Panc1 (cell line): ENCODE results near the gene DTNB. TPM values are rescaled to one million over a fixed set of nuclear protein-coding genes. Genes with fewer than 3 reads are reported as not detected.

ENCODE experiments used
- ATAC-seq: fragments of 200-7000 bp; cut with Tn5 transposase; 2 replicates; pipeline ENCODE4 v1.9.1; 2020; ENCODE audit warnings: mild to moderate bottlenecking, moderate library complexity
- BruUV-seq: library from RNA; stranded (reverse); fragments of 400-500 nt; replicated peaks from 2 replicates; lab custom pipeline; 2021; lab: Mats Ljungman, UMichigan
- CTCF ChIA-PET: fragments of 300-600 bp; sonication (Branson Sonifier 250); formaldehyde crosslinking; loops from one replicate; lab custom pipeline; 2022; ENCODE audit warnings: antibody characterized with exemption; lab: Charles Lee
- POLR2A ChIA-PET: fragments of 300-600 bp; sonication (Branson Sonifier 250); formaldehyde crosslinking; loops from one replicate; lab custom pipeline; 2022; ENCODE audit warnings: antibody characterized with exemption; lab: Charles Lee
- DNase-seq: peaks from one replicate; pipeline ENCODE4 v3.0.0-alpha.2; 2010; ENCODE audit warnings: low read depth, low spot score
- H3K27ac ChIP-seq: 2 replicates; pipeline ENCODE4 v1.5.1; 2011; ENCODE audit warnings: mild to moderate bottlenecking, low read length, inconsistent platforms
- H3K27me3 ChIP-seq: fragments of 200-500 bp; sonication (Bioruptor generic); 2 replicates; pipeline ENCODE4 v1.6.0; 2014; ENCODE audit warnings: low read length, inconsistent platforms; ENCODE audit not compliant: control insufficient read depth, insufficient read depth
- H3K36me3 ChIP-seq: fragments of 200-500 bp; sonication (Bioruptor generic); 2 replicates; pipeline ENCODE4 v1.5.1; 2014; ENCODE audit warnings: inconsistent platforms, mild to moderate bottlenecking, low read length, moderate library complexity; ENCODE audit not compliant: control insufficient read depth, insufficient read depth
- H3K4me1 ChIP-seq: 2 replicates; pipeline ENCODE4 v1.5.1; 2011; ENCODE audit warnings: inconsistent platforms, mild to moderate bottlenecking, low read length, moderate library complexity; ENCODE audit not compliant: control insufficient read depth, insufficient read depth
- H3K4me3 ChIP-seq, 2 experiments: 2 replicates each; pipeline ENCODE4 v1.5.1; 2011 to 2012; ENCODE audit warnings: low read depth in 2 of 2, low read length in 2 of 2, mild to moderate bottlenecking in 2 of 2, inconsistent platforms in 1 of 2, moderate library complexity in 1 of 2
- H3K9me3 ChIP-seq: fragments of 200-500 bp; sonication (Bioruptor generic); 2 replicates; pipeline ENCODE4 v1.5.1; 2014; ENCODE audit warnings: low read depth, mild to moderate bottlenecking, inconsistent platforms, low read length, moderate library complexity; ENCODE audit not compliant: control insufficient read depth, insufficient read depth
- CTCF ChIP-seq: fragments of 450-650 bp; IDR thresholded peaks from 2 replicates; pipeline ENCODE4 v1.5.1; 2017; ENCODE audit warnings: mild to moderate bottlenecking
- POLR2AphosphoS5 ChIP-seq: IDR thresholded peaks from 2 replicates; pipeline ENCODE4 v1.6.1; 2012; ENCODE audit warnings: mild to moderate bottlenecking, low read depth, low read length, moderate library complexity
- SIN3A ChIP-seq: IDR thresholded peaks from 2 replicates; pipeline ENCODE4 v1.6.1; 2012; ENCODE audit warnings: low read depth, mild to moderate bottlenecking, low read length, moderate library complexity, borderline replicate concordance; ENCODE audit not compliant: insufficient read depth
- TCF7L2 ChIP-seq: IDR thresholded peaks from 2 replicates; pipeline ENCODE4 v1.6.1; 2011; ENCODE audit warnings: mild to moderate bottlenecking, low read depth, low read length, inconsistent platforms
- in situ Hi-C: cut with HindIII; loops from 2 replicates; pipeline ENCODE4 v1.10.0; 2016; ENCODE audit warnings: low sequenced_read_pairs, low pct_unique_long_range_greater_than_20kb
- intact Hi-C: fragments of 100-400 bp; cut with micrococcal nuclease; formaldehyde crosslinking; loops from one replicate; pipeline ENCODE4 v1.10.0; 2022; ENCODE audit not compliant: unreplicated experiment
- total RNA-seq: library from RNA; stranded (reverse); gene quantifications from one replicate; pipeline ENCODE4 v1.2.1, GENCODE V29; 2021; ENCODE audit not compliant: unreplicated experiment
- TF ChIP-seq, protein P1 (sequence below), 2 experiments: IDR thresholded peaks; 2 replicates each; pipeline ENCODE4 v1.6.1; 2011 to 2012; ENCODE audit warnings: low read depth in 2 of 2, control low read depth in 1 of 2, low read length in 1 of 2, mild to moderate bottlenecking in 1 of 2, moderate library complexity in 1 of 2; ENCODE audit not compliant: insufficient read depth in 1 of 2

Gene DTNB
- total RNA-seq, 1 experiment from 2014 or later: 37.8 TPM

DNA sequence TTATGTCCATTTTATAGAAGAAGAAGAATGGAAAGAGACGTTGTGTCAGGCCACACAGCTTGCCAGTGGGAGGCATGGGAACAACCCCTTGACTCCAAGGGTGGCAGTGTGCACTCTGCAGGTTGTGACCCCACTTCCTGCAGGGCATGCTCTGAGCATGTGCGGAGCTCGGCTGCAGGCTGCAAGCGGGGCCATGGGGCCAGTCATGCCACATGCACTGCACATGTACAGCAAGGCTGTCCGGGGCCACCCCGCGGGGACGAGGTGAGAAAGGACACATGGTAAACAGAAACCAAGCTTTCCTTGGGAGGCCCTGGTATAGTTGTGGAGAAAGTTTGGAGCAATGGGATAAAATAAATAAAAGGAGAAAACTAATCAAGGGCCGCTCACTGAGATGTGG is 284.2 kb downstream of the DTNB start:
- H3K36me3 ChIP-seq: no peaks in the 10 kb centered on the region
- intact Hi-C loops (no loop called here), in situ Hi-C loops (no loop called here)
- H3K27me3 ChIP-seq: no peaks in the 10 kb centered on the region
- H3K27ac ChIP-seq: no peak overlapping the region
- no peaks in the 10 kb centered on the region for H3K4me1 ChIP-seq
- no peak overlapping the region for H3K4me3 ChIP-seq
- DNase-seq (no peak), ATAC-seq (no peak)
- ChIA-PET POLR2A (no interaction called here), CTCF (no interaction called here)
- no TSS peak for BruUV-seq
- TF ChIP-seq, protein P1, sequence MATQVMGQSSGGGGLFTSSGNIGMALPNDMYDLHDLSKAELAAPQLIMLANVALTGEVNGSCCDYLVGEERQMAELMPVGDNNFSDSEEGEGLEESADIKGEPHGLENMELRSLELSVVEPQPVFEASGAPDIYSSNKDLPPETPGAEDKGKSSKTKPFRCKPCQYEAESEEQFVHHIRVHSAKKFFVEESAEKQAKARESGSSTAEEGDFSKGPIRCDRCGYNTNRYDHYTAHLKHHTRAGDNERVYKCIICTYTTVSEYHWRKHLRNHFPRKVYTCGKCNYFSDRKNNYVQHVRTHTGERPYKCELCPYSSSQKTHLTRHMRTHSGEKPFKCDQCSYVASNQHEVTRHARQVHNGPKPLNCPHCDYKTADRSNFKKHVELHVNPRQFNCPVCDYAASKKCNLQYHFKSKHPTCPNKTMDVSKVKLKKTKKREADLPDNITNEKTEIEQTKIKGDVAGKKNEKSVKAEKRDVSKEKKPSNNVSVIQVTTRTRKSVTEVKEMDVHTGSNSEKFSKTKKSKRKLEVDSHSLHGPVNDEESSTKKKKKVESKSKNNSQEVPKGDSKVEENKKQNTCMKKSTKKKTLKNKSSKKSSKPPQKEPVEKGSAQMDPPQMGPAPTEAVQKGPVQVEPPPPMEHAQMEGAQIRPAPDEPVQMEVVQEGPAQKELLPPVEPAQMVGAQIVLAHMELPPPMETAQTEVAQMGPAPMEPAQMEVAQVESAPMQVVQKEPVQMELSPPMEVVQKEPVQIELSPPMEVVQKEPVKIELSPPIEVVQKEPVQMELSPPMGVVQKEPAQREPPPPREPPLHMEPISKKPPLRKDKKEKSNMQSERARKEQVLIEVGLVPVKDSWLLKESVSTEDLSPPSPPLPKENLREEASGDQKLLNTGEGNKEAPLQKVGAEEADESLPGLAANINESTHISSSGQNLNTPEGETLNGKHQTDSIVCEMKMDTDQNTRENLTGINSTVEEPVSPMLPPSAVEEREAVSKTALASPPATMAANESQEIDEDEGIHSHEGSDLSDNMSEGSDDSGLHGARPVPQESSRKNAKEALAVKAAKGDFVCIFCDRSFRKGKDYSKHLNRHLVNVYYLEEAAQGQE (IDR thresholded peaks at IDR 0.05; ENCODE audit: insufficient read depth in 1 of 2, low read depth in 2 of 2, low read length in 1 of 2): no peak
- TF ChIP-seq SIN3A (no peak), POLR2AphosphoS5 (no peak), TCF7L2 (no peak), CTCF (no peak)
- H3K9me3 ChIP-seq: no peaks in the 10 kb centered on the region

GRCh38 chr2:25388491-25388890 is 284.9 kb downstream of the DTNB start:
- in situ Hi-C loops (no loop called here), intact Hi-C loops (no loop called here)
- no TSS peak for BruUV-seq
- ChIA-PET POLR2A (no interaction called here), CTCF (no interaction called here)
- DNase-seq (no peak), ATAC-seq (no peak)
- Histone ChIP-seq H3K4me3 (no peak overlapping the region), H3K36me3 (no peaks in the 10 kb centered on the region), H3K9me3 (no peaks in the 10 kb centered on the region), H3K27me3 (no peaks in the 10 kb centered on the region), H3K27ac (no peak overlapping the region), H3K4me1 (no peaks in the 10 kb centered on the region)
- TF ChIP-seq POLR2AphosphoS5 (no peak), SIN3A (no peak), TCF7L2 (no peak), CTCF (no peak)
- TF ChIP-seq, protein P1 (IDR thresholded peaks at IDR 0.05; ENCODE audit: insufficient read depth in 1 of 2, low read depth in 2 of 2, low read length in 1 of 2): no peak
